M059J (cell line): ENCODE results near the gene PAN2. TPM values are rescaled to one million over a fixed set of nuclear protein-coding genes. Genes with fewer than 3 reads are reported as not detected.
A peak's percentile ranks its signal among the peaks of the same experiment; 100 is the strongest.
"Not testable (repeated sequence)": the region's sequence is repeated elsewhere in the genome, so short reads cannot be mapped to it uniquely, and the experiment has no call there.

Experiments used
- DNase-seq: peaks from one replicate; pipeline ENCODE4 v3.0.0-alpha.2; 2012; ENCODE audit warnings: low read depth
- total RNA-seq: library from RNA; depleted of rRNA; stranded (reverse); fragments of >200 nt; shearing (Covaris generic); gene quantifications from 2 replicates; pipeline ENCODE4 v1.2.3, GENCODE V29; 2014

The PAN2 gene
- total RNA-seq, 1 experiment from 2014 or later: 10.2 TPM

- not testable (repeated sequence) for DNase-seq
These were observed 13.5 kb upstream of the PAN2 start for GRCh38 chr12:56347255-56347654.

- no peak for DNase-seq
These were observed 12.9 kb upstream of the PAN2 start for GRCh38 chr12:56346675-56347074.

- DNase-seq: not testable (repeated sequence)
These were observed 8.5 kb upstream of the PAN2 start for GRCh38 chr12:56342290-56342689.

GRCh38 chr12:56341616-56342015, 7.8 kb upstream of the PAN2 start:
- DNase-seq: no peak

- no peak for DNase-seq
These were observed 5.3 kb upstream of the PAN2 start for GRCh38 chr12:56339158-56339422.

- DNase-seq: peak; percentile 71
These were observed 4.7 kb upstream of the PAN2 start, which contains the start of gene IL23A for GRCh38 chr12:56338308-56339157. TSS of gene IL23A (plus strand) at chr12:56338884. CDS start at chr12:56339045, 161 bp downstream.

GRCh38 chr12:56337753-56338251, 4.0 kb upstream of the PAN2 start:
- no peak for DNase-seq

- DNase-seq: no peak
These were observed 2.8 kb upstream of the PAN2 start for GRCh38 chr12:56336361-56337167.

- not testable (repeated sequence) for DNase-seq
These were observed 1.7 kb upstream of the PAN2 start for GRCh38 chr12:56335527-56335926.

- DNase-seq: no peak
These were observed 642 bp upstream of the PAN2 start for GRCh38 chr12:56334490-56334793.

- no peak for DNase-seq
These were observed 562 bp downstream of the PAN2 start for GRCh38 chr12:56333197-56333678.

- DNase-seq: no peak
These were observed 1.1 kb downstream of the PAN2 start for GRCh38 chr12:56332512-56333196.

GRCh38 chr12:56330936-56331490, 2.8 kb downstream of the PAN2 start:
- DNase-seq: no peak

- DNase-seq: no peak
These were observed 7.3 kb downstream of the PAN2 start for GRCh38 chr12:56326533-56326932.

- DNase-seq: no peak
These were observed 7.7 kb downstream of the PAN2 start for GRCh38 chr12:56326126-56326525.

GRCh38 chr12:56324206-56324605, 9.6 kb downstream of the PAN2 start:
- no peak for DNase-seq

- not testable (repeated sequence) for DNase-seq
These were observed 12.2 kb downstream of the PAN2 start for GRCh38 chr12:56321610-56322009.

GRCh38 chr12:56321027-56321426, 12.8 kb downstream of the PAN2 start:
- peak; percentile 32 for DNase-seq

GRCh38 chr12:56317675-56318074, 16.1 kb downstream of the PAN2 start:
- no peak for DNase-seq

- peak; percentile 99 for DNase-seq
These were observed 18.0 kb downstream of the PAN2 start, which contains the start of gene CNPY2 for GRCh38 chr12:56315622-56316473. TSS of gene CNPY2 (minus strand) at chr12:56315988. CDS start at chr12:56315217, 771 bp downstream.

GRCh38 chr12:56315249-56315621, 18.6 kb downstream of the PAN2 start:
- DNase-seq: no peak
